Duodenal mucosa (tissue), 2 donors: Measurements from ENCODE around the gene TRPM2.
"Not testable (repeated sequence)": the region's sequence is repeated elsewhere in the genome, so short reads cannot be mapped to it uniquely, and the experiment has no call there.

Experiments
- H3K27ac ChIP-seq: one replicate; pipeline ENCODE4 v1.7.0; 2013; ENCODE audit warnings: low read depth, low read length
- H3K27me3 ChIP-seq, 2 donors: one replicate each; pipeline ENCODE4 v1.7.0; 2013; ENCODE audit warnings: low read length in 2 of 2, control low read depth in 1 of 2; ENCODE audit not compliant: insufficient read depth in 2 of 2, control insufficient read depth in 1 of 2
- H3K36me3 ChIP-seq, 2 donors: one replicate each; pipeline ENCODE4 v1.7.0; 2013; ENCODE audit warnings: low read length in 2 of 2, control low read depth in 1 of 2; ENCODE audit not compliant: insufficient read depth in 2 of 2, control insufficient read depth in 1 of 2
- H3K4me1 ChIP-seq, 2 donors: one replicate each; pipeline ENCODE4 v1.7.0; 2013; ENCODE audit warnings: low read length in 2 of 2, control low read depth in 1 of 2; ENCODE audit not compliant: insufficient read depth in 2 of 2, control insufficient read depth in 1 of 2
- H3K4me3 ChIP-seq, 2 donors: one replicate each; pipeline ENCODE4 v1.7.0; 2013; ENCODE audit warnings: low read length in 2 of 2, low read depth in 1 of 2
- H3K9ac ChIP-seq, 2 donors: one replicate each; pipeline ENCODE4 v1.7.0; 2013; ENCODE audit warnings: low read length in 2 of 2, low read depth in 1 of 2
- H3K9me3 ChIP-seq, 2 donors: one replicate each; pipeline ENCODE4 v1.7.0; 2013; ENCODE audit warnings: low read length in 2 of 2, control low read depth in 1 of 2; ENCODE audit not compliant: control insufficient read depth in 1 of 2

TRPM2 gene

DNA sequence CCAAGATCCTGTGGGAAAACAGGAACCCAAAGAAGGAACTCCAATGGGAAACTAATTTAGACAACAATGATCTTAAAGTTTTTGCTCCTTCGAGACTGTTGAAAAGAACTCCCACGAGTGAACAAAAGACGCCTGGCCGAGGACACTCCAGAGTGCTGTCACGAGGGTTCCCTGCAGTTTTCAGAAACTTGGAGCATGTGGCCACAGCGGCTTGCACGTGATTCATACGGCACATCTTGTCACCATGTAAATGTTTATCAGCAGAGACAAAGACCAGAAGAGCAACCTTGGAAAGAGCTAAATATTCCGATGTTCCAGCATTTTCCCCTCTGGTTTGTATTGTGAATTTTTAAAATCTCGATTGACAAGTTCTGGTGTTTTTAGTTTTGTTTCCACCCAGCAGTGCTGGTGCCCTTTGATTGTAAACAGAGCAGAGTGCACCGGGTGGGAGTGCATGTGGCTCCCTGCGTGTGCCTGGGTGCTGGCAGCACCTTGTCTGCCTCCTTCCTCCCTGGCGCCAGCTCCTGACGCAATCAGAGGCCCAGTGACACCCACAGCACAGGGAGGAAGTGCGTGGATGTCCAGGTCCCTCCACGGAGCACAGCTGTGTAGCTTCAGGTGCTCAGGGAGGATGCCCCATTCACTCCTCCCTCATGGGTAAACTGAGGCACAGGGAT lies 124.8 kb downstream of the TRPM2 start:
- H3K9ac ChIP-seq, result no peak overlapping the region
- H3K4me1 ChIP-seq, result peaks cover 5 to 16% of the 10 kb centered on the region in 2 donors
- peaks cover 0 to 8% of the 10 kb centered on the region in 2 donors for H3K27me3 ChIP-seq
- H3K4me3 ChIP-seq, result no peak overlapping the region
- no peak overlapping the region for H3K27ac ChIP-seq
- no peaks in the 10 kb centered on the region for H3K9me3 ChIP-seq
- no peaks in the 10 kb centered on the region for H3K36me3 ChIP-seq

DNA sequence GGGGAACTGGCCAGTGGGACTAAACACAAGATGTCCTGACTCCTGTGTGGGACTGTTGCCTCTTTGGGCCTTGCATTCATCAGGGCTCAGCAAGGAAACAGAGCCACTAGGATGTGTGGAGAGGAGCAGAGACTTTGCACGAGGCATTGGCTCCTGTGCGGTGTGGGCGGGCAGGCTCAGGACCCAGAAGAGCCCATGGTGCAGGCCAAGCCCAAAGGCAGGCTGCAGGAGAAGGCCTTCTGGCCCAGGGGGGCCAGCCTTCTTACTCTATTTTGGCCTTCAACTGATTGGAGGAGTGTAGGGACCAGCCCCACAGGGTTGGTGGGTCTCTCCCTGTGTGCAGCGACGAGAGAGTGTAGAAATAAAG lies 125.4 kb downstream of the TRPM2 start:
- no peaks in the 10 kb centered on the region for H3K36me3 ChIP-seq
- no peaks in the 10 kb centered on the region for H3K9me3 ChIP-seq
- peaks cover 5 to 16% of the 10 kb centered on the region in 2 donors for H3K4me1 ChIP-seq
- H3K9ac ChIP-seq, result no peak overlapping the region
- no peak overlapping the region for H3K4me3 ChIP-seq
- no peak overlapping the region for H3K27ac ChIP-seq
- H3K27me3 ChIP-seq, result peaks cover under 1 to 10% of the 10 kb centered on the region in 2 donors

DNA sequence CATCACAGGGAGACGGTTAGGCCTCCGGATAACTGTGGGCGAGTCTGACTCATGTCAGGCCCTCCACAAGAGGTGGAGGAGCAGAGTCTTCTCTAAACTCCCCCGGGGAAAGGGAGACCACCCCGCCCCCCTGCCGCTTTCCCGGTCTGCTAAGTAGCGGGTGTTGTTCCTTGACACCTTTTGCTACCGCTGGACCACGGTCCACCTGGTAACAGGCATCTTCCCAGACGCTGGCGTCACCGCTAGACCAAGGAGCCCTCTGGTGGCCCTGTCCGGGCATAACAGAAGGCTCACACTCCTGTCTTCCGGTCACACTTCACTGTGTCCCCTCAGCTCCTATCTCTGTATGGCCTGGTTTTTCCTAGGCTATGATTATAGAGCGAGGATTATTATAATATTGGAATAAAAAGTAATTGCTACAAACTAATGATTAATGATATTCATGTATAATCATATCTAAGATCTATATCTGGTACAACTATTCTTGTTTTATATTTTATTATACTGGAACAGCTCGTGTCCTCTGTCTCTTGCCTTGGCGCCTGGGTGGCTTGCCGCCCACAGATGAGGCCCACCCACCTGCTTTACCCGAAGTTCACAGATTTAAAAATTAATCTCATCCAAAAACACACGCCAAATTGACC lies 126.3 kb downstream of the TRPM2 start:
- not testable (repeated sequence) for H3K9me3 ChIP-seq, H3K27ac ChIP-seq, H3K36me3 ChIP-seq, H3K4me3 ChIP-seq, H3K27me3 ChIP-seq, H3K9ac ChIP-seq
- H3K4me1 ChIP-seq, result peaks cover 5 to 16% of the 10 kb centered on the region in 2 donors

DNA sequence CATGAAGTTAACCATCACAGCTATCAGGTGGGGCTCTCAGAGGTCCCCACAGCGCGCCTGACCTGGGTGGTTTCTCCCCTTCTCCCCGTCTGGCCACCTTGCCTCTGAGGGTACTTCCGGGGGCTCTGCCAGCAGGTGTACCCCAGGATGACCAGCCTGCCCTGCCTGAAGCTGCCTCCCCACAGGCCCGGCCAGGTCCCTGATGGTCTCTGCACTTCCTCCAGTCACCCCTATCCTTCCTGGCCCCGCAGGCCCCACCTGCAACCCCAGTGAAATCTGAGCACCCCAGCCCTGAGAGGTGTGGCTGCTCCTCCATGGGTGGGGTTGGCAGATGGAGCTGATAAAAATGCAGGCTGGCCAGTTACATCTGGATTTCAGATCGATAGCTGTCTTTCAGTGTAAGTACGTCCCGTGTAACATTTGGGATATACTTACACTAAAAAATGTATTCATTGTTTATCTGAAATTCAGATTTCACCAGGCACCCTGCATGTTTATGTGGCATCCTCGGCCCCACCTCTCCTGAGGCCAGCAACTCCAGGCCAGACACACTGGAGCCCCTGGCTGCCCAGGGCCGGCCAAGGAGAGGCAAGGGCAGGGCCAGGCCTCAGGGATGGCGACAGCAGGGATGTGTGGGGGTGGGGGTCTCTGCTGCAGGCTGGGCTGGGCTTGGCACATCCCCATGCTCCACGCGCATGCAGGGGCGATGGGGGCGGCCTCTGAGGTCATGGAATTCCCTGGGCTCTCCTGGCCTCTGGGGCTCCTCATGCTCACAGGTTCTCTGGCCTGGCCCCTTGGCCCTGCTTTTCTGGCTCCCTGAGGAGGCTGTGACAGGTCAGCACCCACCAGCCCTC lies 127.0 kb downstream of the TRPM2 start:
- H3K27ac ChIP-seq, result no peak overlapping the region
- no peak overlapping the region for H3K9ac ChIP-seq
- peaks cover 2 to 7% of the 10 kb centered on the region in 2 donors for H3K27me3 ChIP-seq
- no peak overlapping the region for H3K4me3 ChIP-seq
- no peaks in the 10 kb centered on the region for H3K36me3 ChIP-seq
- H3K9me3 ChIP-seq, result no peaks in the 10 kb centered on the region
- peaks cover 5 to 16% of the 10 kb centered on the region in 2 donors for H3K4me1 ChIP-seq

DNA sequence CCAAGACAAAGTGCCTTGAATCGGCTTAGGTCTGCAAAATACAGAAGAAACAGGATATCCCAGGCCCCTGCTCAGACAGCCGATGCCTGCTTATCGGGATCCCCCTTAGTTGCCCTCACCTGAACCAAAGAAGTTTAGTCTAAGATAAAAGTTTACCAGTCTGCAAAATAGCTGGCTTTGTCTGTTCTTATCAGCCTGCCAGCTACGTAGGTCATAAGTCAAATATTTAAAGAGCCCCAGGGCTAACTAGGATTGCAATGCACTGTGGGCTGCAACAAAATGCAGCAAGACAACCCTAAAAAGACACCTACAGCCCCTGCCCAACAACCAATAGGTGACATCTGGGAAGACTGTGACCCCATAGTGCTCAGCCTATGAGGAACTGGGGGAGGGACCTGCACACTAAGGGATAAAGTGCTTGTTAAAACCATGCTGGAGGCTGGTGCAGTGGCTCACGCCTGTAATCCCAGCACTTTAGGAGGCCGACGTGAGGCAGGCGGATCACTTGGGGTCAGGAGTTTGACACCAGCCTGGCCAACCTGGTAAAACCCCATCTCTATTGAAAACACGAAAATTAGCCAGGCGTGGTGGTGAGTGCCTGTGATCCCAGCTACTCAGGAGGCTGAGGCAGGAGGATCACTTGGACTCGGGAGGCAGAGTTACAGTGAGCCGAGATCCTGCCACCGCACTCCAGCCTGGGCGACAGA lies 129.3 kb downstream of the TRPM2 start:
- no peaks in the 10 kb centered on the region for H3K36me3 ChIP-seq
- no peak overlapping the region for H3K9ac ChIP-seq
- H3K27me3 ChIP-seq, result peaks cover 2 to 7% of the 10 kb centered on the region in 2 donors
- H3K4me3 ChIP-seq, result no peak overlapping the region
- no peaks in the 10 kb centered on the region for H3K9me3 ChIP-seq
- H3K27ac ChIP-seq, result no peak overlapping the region
- H3K4me1 ChIP-seq, result peaks cover 5 to 13% of the 10 kb centered on the region in 2 donors

DNA sequence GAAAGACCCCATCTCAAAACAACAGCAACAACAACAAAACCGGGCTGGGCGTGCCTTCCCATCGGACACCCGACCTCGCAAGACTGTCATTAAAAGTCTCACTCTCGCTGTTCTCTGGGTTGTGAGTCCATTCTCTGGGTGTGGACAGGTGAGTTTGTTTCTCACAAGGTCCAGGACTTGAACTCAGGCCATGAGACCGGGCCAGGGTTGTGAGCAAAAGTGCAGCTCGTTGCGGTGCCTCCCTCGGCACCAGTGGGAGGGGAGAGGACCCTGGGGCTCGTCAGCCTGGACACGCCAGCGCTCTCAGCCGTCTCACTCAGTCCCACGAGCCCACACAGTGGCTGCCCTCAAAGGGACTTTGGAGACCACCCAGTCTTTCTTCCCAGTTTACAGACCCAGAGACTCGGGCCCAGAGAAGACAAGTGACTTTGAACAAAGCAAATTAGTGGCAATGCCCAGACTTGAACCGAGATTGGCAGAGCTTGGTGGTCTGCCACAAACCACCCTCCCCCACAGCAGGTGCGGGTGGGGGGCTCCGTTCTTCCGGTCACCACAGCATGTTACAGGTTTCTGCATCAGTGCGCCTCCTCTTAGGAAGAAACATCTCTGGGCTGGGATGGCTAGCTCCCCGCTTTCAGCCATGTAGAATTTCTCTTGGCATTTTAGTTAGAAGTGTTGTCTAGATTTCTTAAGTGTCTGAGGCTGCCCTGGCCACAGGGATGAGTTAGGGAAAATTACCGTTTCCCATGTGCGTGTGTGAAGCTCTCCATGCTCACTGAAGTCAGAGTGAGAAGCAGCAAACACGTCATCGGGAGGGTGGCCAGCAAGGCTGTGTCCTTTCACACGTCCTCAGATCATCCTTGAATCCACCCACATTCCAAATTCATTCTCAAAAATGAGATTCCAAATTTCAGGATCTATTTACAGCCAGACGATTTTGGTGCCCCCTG lies 130.1 kb downstream of the TRPM2 start:
- H3K27ac ChIP-seq, result no peak overlapping the region
- H3K9ac ChIP-seq, result no peak overlapping the region
- H3K36me3 ChIP-seq, result no peaks in the 10 kb centered on the region
- H3K27me3 ChIP-seq, result peaks cover 2 to 7% of the 10 kb centered on the region in 2 donors
- no peaks in the 10 kb centered on the region for H3K9me3 ChIP-seq
- no peak overlapping the region for H3K4me3 ChIP-seq
- peaks cover under 1 to 5% of the 10 kb centered on the region in 2 donors for H3K4me1 ChIP-seq

DNA sequence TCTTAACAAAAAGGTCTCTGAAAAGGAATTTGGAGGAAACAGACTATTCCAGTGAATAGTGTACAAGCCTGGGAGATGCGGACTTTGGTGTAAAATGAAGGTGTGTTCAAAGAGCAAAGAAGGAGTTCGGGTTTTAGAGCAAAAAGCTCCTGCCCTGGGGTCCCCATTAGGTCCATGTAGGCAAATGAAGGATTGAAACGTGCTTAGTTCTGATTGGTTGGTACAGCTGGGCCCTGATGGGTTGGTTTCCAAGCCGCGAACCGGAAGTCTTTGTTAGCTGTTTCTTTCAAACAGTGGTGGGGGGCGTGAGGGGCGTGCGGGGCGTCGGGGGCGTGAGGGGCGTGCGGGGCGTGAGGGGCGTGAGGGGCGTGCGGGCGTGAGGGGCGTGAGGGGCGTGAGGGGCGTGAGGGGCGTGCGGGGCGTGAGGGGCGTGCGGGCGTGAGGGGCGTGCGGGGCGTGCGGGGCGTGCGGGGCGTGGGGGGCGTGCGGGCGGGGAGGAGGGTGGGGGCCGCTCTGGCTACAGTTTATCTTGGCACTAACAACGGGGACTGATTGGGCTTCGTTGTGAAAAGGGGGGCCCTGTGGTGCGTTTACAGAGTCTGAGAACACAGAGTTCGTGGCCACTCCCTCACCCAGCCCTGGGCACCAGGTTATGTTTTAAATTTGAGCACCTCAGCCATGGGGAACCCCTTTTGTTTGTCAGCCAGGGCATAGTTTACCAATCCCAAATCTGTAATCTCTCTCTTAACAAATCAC lies 131.3 kb downstream of the TRPM2 start:
- Histone ChIP-seq H3K27me3 (peaks cover 2 to 7% of the 10 kb centered on the region in 2 donors), H3K27ac (no peak overlapping the region), H3K9me3 (no peaks in the 10 kb centered on the region), H3K4me3 (no peak overlapping the region), H3K36me3 (no peaks in the 10 kb centered on the region), H3K4me1 (peaks cover 0 to 4% of the 10 kb centered on the region in 2 donors), H3K9ac (no peak overlapping the region)

DNA sequence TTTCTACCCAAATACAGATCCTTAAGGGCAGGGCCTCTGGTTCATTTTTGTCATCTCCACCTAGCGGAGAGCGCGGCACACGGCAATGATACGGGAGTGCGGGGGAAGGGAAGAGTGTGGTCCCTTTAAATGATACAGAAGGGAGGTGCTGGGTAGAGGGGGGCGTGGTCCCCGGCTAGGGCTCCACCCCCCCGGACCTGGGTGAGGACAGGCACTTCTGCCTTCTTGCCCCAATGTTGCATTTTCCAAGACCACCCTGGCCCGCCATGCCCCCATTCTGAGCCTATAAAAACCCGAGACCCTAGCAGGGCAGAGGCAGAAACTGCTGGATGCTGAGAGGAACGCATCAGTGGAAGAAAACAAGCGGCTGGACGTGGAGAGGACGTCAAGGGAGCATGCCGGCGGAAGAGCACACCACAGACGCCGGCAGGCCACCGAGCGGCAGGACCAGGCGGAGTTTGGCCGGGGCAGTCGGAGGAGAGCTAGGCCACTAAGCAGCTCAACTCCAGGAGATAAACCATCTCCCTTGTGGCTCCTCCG lies 131.9 kb downstream of the TRPM2 start:
- H3K4me3 ChIP-seq, result no peak overlapping the region

More for the DNA sequence above, 131.9 kb downstream of the TRPM2 start:
- no peak overlapping the region for H3K27ac ChIP-seq
- H3K4me1 ChIP-seq, result peaks cover 0 to 4% of the 10 kb centered on the region in 2 donors
- peaks cover 2 to 7% of the 10 kb centered on the region in 2 donors for H3K27me3 ChIP-seq
- no peaks in the 10 kb centered on the region for H3K36me3 ChIP-seq
- H3K9me3 ChIP-seq, result no peaks in the 10 kb centered on the region
- H3K9ac ChIP-seq, result no peak overlapping the region
